T47D (cell line): ENCODE results near the gene EMP2.

Source experiments
- DNase-seq, 2 experiments: peaks; one replicate each; pipeline versions ENCODE4 v3.0.0 to v3.0.0-alpha.2; 2011 to 2012; ENCODE audit warnings: low read depth in 1 of 2, low spot score in 1 of 2
- JUND ChIP-seq: IDR thresholded peaks from 2 replicates; pipeline ENCODE4 v1.6.1; 2012; ENCODE audit warnings: low read depth
- in situ Hi-C: cut with HindIII; loops from 2 replicates; pipeline ENCODE4 v1.10.0; 2016; ENCODE audit warnings: low sequenced_read_pairs, low pct_unique_long_range_greater_than_20kb

EMP2 gene

DNA sequence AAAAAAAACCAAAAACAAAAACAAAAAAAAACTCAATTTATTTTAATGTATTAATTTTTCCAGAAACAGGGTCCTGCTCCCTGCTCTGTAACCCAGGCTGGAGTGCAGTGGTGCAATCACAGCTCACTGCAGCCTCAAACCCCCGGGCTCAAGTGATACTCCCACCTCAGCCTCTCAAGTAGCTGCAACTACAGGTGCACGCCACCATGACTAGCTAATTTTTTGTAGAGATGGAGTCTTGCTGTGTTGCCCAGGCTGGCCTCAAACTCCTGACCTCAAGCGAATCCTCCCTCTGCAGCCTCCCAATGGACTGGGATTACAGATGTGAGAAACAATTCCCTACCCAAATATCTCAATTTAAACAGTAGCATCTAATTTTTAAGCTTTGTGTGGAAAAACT lies 25.2 kb upstream of the EMP2 start:
- DNase-seq, result no peak
- in situ Hi-C loops, result no loop called here
- TF ChIP-seq JUND, result no peak

DNA sequence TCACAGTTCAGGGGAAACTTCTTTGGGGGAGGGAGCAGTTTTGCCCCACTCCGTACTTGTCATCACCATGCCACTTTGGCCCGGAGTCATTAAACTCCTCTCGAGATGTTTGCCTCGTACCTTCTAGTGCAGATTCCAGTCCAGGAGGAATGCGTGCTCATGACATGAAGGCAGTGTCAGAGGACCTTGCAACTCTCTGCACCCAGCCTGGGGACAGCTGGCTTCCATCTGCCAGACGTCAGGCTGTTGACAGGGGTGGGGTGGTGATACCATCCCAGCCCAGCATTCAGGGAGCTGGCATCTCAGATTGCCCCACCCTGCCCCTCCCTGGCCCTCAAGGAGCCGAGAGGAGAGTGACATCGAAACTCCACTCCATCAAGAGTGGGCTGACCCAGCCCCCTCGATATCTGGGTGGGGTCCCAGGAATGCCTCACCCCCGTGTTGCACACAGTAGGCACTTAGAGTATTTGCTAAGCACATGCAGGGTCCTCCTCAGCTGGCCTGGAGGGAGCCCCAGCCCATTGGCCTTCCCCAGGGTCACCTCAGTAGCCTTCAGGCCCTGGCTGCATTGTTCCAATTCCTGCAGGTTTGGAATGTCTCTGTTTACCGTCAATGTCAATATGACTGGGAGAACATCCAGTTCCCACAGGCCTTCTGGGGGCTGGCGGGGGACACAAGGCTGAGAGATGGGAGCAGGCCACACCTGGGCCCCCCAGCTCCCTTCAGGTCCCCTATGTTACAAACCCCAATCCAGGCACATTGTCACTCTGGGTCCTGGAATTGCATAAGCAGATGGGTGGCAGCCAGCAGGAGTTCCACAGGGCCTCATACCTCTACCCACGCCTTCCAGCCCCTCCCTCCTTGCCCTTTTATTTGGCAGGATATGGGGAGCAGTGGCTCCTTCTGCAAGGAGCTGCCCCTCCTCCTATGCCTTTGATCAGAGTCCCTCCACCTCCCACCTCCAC lies 21.3 kb upstream of the EMP2 start:
- peak; percentile 60 to 92 for DNase-seq
- TF ChIP-seq JUND, result no peak
- in situ Hi-C loops, result no loop called here

GRCh38 chr16:10600782-10601443 lies 20.5 kb upstream of the EMP2 start:
- TF ChIP-seq JUND, result no peak
- DNase-seq, result no peak
- in situ Hi-C loops, result no loop called here

DNA sequence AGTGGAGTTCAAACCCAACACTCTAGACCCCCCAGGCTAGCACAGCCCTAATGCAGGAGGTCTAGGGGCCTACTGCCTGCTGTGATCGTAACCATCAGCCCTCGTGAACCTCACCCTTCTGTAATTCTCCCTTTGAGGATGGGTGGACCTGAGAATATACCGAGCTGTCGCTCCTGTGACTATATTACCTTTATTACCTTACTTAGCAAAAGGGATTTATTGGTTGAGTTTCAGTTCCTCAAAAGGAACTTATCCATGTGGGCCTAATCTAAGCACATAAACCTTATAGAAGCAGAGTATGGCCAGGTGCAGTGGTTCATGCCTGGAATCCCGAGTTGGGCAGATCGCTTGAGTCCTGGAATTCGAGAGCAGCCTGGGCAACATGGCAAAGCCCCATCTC lies 19.2 kb upstream of the EMP2 start:
- no peak for DNase-seq
- in situ Hi-C loops, result no loop called here
- TF ChIP-seq JUND, result no peak

- in situ Hi-C loops, result no loop called here
- no peak for TF ChIP-seq JUND
- no peak for DNase-seq
These were observed 17.8 kb upstream of the EMP2 start for GRCh38 chr16:10598157-10598556.

- no peak for TF ChIP-seq JUND
- in situ Hi-C loops, result no loop called here
- no peak for DNase-seq
These were observed 16.8 kb upstream of the EMP2 start for GRCh38 chr16:10597187-10597601.

GRCh38 chr16:10594312-10594950 lies 14.0 kb upstream of the EMP2 start:
- in situ Hi-C loops, result no loop called here

DNA sequence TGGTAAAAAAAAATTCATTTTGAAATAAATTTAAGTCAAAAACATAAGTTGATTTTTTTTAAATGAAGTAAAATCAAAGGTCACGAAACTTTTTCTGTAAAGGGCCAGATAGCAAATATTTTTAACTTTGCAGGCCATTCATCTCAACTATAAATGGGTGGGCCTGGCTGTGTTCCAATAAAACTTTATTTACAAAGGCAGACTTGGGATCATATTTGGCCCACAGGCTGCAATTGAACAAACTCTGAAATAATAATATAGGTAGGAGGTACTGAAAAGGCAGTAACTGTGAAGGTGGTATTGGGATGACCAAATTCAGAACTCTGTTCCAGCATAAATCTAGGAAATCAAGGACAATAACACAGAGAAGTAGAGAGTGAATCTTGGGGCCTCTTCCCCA lies 12.2 kb upstream of the EMP2 start:
- DNase-seq, result no peak
- no peak for TF ChIP-seq JUND

More at GRCh38 chr16:10594312-10594950, 14.0 kb upstream of the EMP2 start:
- TF ChIP-seq JUND, result no peak; the same call in 1 of the 2 replicates
- DNase-seq, result peak; percentile 49 to 99

DNA sequence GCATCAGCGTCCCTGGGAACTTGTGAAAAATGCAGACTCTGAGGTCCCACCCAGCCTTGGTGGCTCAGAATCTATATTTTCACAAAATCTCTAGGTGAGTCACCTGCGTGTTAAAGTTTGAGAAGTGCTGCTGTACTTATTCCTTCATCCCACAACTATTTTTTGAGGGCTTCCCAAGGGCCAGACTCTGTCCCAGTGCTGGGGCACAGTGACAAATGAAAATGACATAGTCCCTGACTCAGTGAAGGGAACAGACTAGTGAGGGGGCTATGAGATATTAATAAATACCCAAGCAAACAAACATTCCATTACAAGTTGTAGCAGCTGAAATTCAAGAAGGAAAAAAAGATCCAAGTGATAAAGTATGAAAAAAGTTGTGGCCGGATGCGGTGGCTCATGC lies 9.9 kb upstream of the EMP2 start:
- in situ Hi-C loops, result no loop called here
- no peak for TF ChIP-seq JUND
- no peak for DNase-seq

More for the DNA sequence above, 12.2 kb upstream of the EMP2 start:
- in situ Hi-C loops, result no loop called here

DNA sequence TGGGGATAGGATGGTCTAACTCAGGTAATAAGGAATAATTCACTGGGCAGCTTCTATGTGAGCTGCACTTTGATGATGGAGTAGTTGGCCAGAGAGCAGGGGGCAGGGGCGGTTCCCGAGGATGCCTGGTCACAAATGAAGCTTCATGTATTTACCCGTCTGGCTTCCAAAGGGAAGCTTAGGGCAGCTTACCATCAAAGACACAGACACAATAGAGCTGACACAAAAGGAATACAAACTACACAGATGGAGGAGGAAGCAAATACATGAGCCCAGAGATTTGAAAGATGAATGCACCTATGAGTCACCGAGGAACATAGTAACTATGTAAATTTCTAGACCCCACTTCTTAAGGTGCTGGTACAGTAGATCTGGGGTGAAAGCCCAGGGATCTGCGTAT lies 8.7 kb upstream of the EMP2 start:
- in situ Hi-C loops, result no loop called here
- no peak for DNase-seq
- TF ChIP-seq JUND, result no peak

- DNase-seq, result no peak
- in situ Hi-C loops, result no loop called here
These were observed 7.2 kb upstream of the EMP2 start for GRCh38 chr16:10587622-10588021.

GRCh38 chr16:10584981-10585438 lies 4.6 kb upstream of the EMP2 start:
- in situ Hi-C loops, result no loop called here
- no peak for DNase-seq
- no peak for TF ChIP-seq JUND

More at GRCh38 chr16:10587622-10588021, 7.2 kb upstream of the EMP2 start:
- no peak for TF ChIP-seq JUND
